Spleen (tissue), 7 donors: ENCODE results near the gene RPGRIP1.

Experiments used
- CTCF ChIP-seq, 11 experiments: fragments of 200-600 bp in 7 of 11; fragments of 450-650 bp in 4 of 11; sonication (generic) in 4 of 11; IDR thresholded peaks in 8 of 11; conservative IDR thresholded peaks in 3 of 11; 1 replicate in 7 of 11; 2 replicates in 4 of 11; pipeline versions ENCODE4 v1.4.0 to v1.8.0; 2016 to 2021; ENCODE audit warnings: antibody characterized with exemption in 11 of 11, inconsistent platforms in 4 of 11, mild to moderate bottlenecking in 1 of 11
- POLR2A ChIP-seq, 3 donors: fragments of 450-650 bp; IDR thresholded peaks; one replicate each; pipeline ENCODE4 v1.5.1; 2017; ENCODE audit warnings: antibody characterized with exemption in 3 of 3, mild to moderate bottlenecking in 1 of 3
- POLR2AphosphoS5 ChIP-seq, 3 donors: sonication (generic); formaldehyde crosslinking; IDR thresholded peaks; one replicate each; pipeline ENCODE4 v1.5.1; 2017; ENCODE audit warnings: antibody characterized with exemption in 3 of 3
- donor health status: DM: no; HTN: no; CAD: no; lungs with moderate emphysema.
- donor health status: DM: no; HTN: no; CAD: no.
- donor health status: DM: no; HTN: no; CAD: no.

- TF ChIP-seq CTCF (IDR thresholded peaks at IDR 0.05 in 8 of 11, conservative IDR thresholded peaks at IDR 0.05 in 3 of 11) (peak in 3 of 11 experiments; percentile 8 to 31 (median 27)), POLR2A (IDR thresholded peaks at IDR 0.05) (peak in 2 of 3 donors; percentile 90), POLR2AphosphoS5 (IDR thresholded peaks at IDR 0.05) (peak; percentile 97 to 99 (median 98))
Measured at GRCh38 chr14:21269252-21270046, 10.4 kb upstream of the RPGRIP1 start, which contains the start of gene HNRNPC.
